SKM-1 (cell line): Measurements from ENCODE around the gene OXLD1.
"Not testable (repeated sequence)": the region's sequence is repeated elsewhere in the genome, so short reads cannot be mapped to it uniquely, and the experiment has no call there.

Source experiments
- DNase-seq: peaks from one replicate; lab custom pipeline; 2025; ENCODE audit not compliant: unreplicated experiment; lab: John Stamatoyannopoulos, UW

OXLD1 gene

DNA sequence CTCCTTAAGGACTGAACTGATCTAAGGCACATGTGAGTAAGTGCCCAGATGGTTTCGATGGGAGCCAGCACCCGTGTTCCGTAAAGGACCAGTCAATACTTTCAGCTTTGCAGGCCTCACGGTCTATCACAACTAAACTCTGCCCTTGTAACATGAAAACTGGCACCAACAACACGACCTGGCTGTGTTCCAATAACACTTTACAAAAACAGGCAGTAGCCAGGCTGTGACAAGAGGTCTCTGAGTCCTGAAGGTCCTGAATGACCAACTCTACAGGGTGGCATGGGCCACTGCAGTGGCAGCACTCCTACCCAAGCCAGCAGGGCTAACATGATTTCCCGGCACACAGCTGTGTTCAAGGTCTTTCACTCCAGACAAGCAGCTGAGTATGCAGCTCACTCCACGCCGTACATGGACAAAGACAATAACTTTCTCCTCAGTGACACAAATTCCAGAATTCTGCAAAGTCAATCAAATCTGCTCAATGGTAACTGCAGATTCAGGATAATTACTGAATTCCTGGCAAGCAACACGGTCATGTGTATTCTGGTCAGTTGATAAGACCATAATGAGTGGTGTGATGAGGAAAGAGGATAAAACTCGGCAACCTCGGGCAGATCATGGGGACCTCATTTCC is 44.8 kb downstream of the OXLD1 start:
- no peak for DNase-seq

DNA sequence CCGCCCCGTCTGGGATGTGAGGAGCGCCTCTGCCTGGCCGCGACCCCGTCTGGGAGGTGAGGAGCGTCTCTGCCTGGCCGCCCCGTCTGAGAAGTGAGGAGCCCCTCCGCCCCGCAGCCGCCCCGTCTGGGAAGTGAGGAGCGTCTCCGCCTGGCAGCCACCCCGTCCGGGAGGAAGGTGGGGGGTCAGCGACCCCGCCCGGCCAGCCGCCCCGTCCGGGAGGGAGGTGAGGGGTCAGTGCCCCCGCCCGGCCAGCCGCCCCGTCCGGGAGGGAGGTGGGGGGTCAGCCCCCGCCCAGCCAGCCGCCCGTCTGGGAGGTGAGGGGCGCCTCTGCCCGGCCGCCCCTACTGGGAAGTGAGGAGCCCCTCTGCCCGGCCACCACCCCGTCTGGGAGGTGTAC is 48.1 kb downstream of the OXLD1 start:
- DNase-seq = not testable (repeated sequence)

DNA sequence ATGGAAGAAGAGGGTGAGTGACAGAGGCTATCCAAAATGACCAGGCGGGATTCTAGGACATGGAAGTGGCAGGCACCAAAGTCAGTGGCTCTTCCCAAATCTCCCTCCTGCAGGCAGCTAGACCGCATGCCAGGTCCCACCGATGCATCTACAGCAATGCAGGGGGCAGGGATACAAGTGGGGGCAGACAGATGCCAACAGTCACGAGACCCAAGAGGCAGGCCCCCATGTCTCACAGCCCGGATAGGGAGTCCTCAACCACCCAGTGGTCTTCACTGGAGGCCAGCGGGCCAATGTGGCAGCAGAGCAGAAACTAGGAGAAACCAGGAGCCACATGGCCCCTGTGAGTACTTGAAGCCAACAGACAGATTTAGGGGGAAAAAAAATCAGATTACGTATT is 49.5 kb downstream of the OXLD1 start:
- DNase-seq = no peak

DNA sequence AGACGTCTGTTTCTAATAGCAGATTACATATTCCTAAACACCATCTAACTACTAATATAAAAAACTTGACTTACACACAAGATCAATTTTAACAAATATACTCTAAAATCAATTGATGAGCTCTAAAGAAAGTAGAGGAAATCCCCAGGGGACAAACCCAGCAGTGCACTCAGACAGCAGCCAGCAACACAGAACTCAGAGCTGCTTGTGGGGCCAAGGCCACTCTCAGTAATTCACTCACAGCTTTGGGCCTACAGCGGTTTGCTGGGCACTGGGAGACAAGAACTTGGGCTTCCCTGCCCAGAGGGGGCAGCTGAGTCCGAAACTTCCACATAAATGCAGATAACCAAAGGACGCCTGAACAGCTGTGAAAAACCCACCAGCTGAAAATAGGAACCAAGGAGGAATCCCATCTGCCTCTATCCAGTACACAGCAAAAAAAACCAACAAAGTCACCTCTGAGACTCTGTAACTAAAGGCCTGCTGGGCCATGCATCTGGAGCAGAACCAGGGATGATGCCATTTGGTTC is 50.9 kb downstream of the OXLD1 start:
- DNase-seq = no peak
